Measurements from ENCODE around the gene MARS2.
"Not testable (repeated sequence)": the region's sequence is repeated elsewhere in the genome, so short reads cannot be mapped to it uniquely, and the experiment has no call there.

MARS2 gene

DNA sequence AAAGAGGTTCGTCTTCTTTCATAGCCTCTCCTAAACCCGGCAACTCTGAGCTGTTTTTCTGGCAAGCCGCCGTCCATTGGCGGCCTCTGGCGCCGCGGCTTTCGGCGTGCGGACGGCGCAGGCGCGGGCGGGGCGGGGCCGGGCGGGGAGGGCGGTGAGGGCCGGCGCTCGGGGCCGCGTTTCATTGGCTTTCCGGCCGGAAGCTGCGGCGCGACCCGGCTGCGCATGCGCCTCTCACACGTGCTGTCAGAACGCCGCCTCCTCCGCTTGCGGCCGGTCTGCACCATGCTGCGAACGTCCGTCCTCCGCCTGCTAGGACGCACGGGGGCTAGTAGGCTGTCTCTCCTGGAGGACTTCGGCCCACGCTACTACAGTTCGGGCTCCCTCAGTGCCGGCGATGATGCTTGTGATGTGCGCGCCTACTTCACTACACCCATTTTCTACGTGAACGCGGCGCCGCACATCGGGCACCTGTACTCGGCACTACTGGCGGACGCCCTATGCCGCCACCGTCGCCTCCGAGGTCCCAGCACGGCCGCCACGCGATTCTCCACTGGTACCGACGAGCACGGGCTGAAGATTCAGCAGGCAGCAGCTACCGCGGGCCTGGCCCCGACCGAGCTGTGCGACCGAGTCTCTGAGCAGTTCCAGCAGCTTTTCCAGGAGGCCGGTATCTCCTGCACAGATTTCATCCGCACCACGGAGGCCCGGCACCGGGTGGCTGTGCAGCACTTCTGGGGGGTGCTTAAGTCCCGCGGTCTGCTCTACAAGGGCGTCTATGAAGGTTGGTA, at the start of gene MARS2:
Gene MARS2 (plus strand): TSS at position 249 of the 791 bp plus-strand sequence. CDS start 37 bp downstream, at position 286.
- DNase-seq: peak; percentile 83 to 94

DNA sequence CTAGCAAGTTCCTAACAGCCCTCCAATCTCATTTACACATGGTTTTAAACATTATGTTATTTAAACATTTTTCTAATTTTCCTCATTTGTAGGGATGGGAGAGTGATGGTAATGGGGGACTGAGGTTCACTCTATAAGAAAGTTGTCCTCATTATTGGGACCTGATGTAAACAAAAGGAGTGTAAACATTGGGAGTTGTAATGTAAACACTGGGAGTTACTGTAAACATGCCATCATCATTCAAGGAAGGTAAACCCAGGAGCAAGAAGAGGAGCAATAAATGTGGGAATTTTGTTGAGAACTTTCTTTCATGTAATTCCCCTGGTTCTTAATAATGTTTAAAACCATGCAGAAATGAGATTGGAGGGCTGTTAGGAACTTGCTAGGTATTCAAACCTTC, 47.6 kb upstream of the MARS2 start:
- DNase-seq: no peak

DNA sequence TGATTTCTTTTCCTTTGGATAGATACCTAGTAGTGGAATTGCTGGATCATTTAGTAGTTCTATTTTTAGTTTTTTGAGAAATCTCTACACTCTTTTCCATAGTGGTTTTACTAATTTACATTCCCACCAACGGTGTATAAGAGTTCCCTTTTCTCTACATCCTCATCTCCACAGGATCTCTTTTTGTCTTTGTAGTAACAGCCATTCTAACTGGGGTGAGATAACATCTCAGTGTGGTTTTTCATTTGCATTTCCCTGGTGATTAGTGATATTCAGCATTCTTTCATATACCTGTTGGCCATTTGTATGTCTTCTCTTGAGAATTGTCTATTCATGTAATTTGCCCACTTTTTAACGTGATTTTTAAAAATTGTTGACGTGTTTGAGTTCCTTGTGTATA, 43.5 kb upstream of the MARS2 start:
- no peak for DNase-seq

DNA sequence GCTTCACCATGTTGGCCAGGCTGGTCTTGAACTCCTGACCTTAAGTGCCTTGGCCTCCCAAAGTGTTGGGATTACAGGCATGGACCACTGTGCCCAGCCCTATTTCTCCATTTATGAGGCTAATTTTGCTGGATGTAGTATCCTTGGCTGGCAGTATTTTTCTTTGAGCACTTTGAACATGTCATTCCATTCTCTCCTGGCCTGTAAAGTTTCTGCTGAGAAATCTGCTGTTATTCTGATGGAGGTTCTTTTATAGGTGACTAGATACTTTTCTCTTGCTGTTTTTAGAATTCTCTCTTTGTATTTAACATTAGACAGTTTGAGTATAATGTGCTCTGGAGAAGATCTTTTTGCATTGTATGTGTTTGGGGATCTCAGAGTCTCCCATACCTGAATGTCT, 38.9 kb upstream of the MARS2 start:
- no peak for DNase-seq

DNA sequence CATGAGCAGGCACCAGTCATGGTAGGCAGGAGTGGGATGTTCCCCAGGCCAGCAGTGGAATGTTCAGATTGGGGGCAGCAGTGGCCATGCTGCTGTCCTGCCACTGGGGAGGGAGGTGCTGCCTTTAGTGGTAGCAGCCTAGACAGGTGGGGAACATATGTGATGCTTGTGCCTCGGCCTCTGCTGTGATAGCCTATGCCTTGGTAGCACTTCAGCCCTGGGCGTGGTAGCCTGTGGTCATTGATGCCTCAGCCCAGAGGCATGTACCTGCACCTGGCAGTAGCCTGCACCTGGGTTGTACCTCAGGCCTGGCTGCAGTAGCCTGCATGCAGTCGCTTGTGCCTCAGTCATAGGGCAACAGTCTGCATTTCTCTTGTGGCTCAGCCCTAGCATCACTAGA, 36.9 kb upstream of the MARS2 start:
- no peak for DNase-seq

DNA sequence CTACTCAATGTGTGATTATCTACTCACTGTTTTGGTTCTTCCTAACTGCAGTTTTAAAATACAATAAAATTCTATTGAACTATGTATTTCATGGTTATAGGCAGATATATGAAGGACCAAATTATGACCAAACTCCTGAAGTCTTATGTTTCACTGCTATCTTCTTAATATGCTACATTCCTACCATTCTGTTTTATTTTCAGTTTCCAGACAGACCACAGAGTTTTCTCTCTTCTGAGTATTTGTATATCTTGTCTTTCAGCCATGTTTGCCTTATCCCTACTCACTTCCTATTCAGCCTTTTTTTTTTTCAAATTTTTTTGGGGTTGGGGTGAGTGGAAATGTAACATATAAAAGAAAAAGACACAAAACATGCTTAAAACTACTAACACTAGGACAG, 36.1 kb upstream of the MARS2 start:
- DNase-seq: no peak

DNA sequence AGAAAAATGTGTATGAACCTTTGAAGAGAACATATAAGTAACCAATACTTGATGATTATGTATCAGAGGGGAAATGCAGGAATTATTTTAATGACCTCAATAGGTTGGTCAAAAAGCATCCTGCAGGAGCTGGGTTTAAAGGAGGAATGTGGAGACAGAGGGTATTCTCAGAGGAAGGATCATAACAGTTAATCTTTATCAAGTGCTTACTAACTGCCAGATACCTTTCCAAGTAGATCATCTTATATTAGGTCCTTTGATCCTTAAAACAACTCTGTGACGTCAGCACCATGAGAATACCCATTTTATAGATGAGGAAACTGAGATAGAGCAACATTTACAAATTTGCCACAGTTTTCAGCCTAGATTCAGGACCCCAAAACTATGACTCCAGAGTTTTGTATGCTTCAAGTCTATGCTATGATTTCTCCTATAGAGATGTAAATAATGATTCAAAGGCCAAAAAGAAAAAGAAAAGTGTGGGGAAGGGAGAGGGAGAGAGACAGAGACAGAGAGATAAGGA, 32.7 kb upstream of the MARS2 start:
- DNase-seq: no peak

DNA sequence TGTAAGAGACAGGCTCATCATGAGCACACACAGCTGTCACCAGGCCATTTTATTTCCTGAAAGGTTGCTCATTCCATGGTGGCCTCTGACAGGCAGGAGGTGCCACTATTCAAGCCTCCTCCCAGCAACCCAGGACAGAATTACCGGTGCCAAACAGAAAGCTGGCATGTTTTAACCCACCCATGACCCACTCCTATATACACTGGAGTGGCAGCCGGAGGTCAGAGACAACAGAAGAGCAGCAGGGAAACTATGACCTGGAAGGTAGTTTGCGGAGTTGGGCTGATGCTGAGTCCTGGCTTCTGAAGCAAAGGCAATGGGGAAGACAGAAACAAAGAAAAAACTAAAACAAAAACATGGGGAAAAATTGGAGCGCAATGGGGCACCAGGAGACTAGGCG, 32.1 kb upstream of the MARS2 start:
- no peak for DNase-seq

DNA sequence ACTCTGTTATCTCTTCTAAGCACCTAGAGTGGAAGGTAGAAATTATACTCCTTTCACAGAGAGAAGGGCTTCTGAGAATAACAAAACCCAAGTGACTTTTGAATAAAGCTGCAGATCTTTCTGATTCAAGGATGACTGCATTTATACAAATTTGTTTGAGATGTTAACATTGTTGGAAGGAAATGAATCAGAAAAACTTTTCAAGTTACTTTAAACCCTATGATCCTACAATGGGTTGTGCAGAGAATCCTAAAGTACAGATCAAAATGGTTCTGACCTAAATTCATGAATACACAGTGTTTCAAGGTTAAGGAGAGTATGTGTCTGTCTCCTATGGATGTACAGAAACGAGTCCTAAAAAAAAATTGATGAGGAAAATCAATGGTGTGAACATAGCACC, 31.6 kb upstream of the MARS2 start:
- DNase-seq: no peak

DNA sequence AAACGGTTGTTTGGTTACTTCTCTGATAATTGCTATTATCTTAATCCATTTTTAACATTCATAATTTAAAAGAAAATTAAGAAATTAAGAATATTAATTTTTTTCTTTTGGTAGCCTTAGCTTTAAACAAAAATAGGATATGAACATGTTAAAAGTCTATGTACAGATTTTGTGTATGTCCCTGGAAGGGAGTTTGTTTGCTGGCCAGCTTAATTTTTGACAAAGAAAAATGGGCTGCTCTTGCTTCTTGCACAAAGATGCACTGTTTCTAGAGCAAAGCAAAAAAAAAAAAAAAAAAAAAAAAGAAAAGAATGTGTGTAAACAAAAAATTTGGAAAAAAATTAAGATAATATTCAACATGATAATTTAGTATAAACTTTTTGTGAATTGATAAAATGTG, 31.1 kb upstream of the MARS2 start:
- no peak for DNase-seq

DNA sequence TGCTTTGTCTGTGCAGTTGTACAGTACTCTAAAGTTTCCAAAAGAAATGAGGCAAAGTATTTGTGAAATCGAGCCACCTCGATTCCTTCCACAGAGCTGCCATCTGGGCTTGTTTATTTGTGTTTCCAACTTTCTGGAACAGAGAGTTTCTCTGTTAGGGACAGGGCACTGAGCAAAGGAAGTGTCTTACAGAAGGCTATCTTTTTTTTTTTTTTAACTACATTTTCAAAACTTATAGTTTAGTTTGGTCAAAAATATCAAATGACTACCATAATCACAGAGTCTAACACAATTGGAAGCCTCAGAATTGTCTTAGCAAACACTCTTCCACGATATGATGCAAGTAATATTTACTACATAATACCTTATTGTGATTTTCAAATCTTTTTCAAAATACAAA, 30.6 kb upstream of the MARS2 start:
- no peak for DNase-seq

DNA sequence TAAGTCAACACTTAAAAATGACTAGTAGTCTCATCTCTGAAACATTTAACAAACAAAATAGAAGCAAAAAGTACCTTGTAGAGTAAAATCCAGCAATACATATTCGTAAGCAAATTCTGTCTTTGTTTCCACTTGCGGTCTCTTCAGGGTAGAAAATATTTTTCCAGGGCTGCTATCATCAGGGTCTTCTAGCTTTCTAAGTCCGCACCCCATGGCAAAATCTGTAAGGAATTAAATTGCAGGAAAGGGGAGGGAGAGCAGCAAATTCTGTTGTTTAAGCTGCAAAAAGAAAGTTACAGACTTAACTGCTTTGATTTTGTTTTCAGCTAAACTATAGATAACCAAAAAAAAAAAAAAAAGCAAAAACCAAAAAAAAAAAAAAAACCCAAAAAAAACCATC, 29.9 kb upstream of the MARS2 start, which contains the start of gene RFTN2:
Gene RFTN2 (minus strand): TSS at position 342 of the 400 bp plus-strand sequence. CDS start 129 bp downstream, at position 213.
- DNase-seq: no peak

DNA sequence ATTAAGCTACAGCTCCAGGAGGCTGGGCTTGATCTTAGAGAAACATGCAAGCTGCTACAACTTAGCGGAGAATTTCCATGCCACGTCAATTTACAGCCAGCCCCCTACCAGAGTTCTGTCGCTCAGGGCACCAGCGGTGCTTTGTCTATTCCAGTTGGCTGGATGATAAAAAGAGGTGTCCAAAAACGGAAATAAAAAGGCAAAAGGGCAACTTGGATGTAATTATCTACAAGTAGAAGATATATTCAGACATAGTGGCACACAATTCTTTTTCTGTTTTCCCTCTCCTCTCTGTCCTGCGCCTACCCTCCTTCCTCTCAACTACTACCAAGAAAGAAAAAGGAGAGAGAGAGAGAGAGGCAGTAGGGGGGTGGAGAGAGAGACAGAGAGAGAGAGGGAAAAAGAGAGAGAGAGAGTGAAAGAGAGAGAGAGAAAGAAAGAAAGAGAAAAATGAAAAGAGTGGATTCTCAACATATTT, 29.4 kb upstream of the MARS2 start:
- DNase-seq: no peak

DNA sequence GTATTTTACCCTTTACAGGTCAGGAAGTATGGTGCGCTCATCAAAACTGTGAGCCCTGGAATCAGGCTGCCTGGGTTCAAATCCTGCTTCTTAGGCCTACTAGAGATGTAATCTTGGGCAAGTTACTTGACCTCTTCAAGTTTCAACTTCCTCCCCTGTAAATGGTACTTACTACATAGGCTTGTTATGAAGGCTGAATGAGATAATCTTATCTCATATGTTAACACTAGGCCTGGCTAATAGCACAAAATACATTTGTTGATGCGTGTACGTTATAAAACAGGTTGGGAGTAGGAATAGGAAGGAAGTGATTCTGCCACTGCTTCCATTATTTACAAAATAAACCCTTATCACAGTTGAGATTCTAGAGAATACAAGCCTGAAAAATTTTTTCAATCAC, 28.1 kb upstream of the MARS2 start:
- DNase-seq: no peak

DNA sequence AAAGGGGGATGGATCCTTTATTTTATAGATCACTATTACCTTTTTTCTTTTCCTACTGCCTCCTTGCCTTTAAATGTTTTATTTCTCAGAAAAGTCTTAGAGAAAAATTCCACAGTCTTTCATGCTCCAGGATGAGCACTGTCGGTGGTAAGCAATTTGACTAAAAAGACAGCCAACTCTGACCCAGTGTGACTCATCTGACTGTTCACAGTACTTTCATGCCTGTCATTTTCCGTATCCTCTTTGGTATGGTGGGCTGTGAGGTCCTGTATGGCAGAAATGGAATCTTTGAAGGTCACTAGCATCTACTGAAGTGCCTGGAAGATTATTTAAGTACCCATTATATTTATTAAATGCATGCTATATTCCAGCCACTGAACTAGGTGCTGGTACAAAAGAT, 27.7 kb upstream of the MARS2 start:
- no peak for DNase-seq

DNA sequence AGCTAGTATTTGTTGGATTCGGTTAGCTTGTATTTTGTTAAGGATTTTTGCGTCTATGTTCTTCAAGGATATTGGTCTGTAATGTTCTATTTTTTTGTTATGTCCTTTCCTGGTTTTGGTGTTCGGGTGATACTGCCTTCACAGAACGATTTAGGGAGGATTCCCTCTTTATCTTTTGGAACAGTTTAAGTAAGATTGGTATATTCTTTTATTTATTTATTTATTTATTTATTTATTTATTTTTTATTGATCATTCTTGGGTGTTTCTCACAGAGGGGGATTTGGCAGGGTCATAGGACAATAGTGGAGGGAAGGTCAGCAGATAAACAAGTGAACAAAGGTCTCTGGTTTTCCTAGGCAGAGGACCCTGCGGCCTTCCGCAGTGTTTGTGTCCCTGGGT, 10.0 kb upstream of the MARS2 start:
- DNase-seq: not testable (repeated sequence)

DNA sequence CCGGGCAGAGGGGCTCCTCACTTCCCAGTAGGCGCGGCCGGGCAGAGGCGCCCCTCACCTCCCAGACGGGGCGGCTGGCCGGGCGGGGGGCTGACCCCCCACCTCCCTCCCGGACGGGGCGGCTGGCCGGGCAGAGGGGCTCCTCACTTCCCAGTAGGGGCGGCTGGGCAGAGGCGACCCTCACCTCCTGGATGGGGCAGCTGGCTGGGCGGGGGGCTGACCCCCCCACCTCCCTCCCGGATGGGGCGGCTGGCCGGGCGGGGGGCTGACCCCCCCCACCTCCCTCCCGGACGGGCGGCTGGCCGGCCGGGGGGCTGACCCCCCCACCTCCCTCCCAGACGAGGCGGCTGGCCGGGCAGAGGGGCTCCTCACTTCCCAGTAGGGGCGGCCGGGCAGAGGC, 9.2 kb upstream of the MARS2 start:
- not testable (repeated sequence) for DNase-seq

DNA sequence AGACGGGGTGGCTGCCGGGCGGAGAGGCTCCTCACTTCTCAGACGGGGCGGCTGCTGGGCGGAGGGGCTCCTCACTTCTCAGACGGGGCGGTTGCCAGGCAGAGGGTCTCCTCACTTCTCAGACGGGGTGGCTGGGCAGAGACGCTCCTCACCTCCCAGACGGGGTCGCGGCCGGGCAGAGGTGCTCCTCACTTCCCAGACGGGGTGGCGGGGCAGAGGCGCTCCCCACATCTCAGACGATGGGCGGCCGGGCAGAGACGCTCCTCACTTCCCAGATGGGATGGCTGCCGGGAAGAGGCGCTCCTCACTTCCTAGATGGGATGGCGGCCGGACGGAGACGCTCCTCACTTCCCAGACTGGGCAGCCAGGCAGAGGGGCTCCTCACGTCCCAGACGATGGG, 8.6 kb upstream of the MARS2 start:
- DNase-seq: not testable (repeated sequence)

DNA sequence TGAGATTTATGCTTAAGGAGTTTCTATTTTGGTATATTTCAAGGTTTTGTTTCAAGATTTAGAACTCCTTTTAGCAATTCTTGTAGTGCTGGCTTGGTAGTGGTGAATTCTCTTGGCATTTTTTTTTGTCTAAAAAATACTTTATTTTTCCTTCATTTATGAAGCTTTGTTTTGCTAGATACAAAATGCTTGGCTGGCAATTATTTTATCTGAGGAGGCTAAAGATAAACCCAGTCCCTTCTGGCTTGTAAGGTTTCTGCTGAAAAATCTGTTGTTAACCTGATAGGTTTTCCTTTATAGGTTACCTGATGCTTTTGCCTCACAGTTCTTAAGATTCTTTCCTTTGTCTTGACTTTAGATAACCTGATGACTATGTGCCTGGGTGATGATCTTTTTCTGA, 5.4 kb upstream of the MARS2 start:
- not testable (repeated sequence) for DNase-seq

DNA sequence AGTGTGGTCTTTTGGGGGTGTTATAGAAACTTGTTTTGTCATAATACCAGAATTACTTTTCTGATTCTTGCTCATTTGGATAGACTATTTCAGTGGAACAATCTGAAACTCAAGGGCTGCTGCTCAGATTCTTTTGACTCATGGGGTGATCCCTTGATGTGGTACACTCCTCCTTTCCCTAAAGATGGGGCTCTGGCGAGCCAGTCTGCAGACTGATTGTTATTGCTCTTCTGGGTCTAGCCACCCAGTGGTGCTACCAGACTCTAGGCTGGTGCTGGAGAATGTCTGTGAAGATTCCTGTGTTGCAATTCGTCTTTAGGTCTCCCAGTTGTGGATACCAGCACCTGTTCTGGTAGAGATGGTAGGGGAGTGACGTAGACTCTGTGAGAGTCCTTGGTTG, 4.2 kb upstream of the MARS2 start:
- DNase-seq: no peak

DNA sequence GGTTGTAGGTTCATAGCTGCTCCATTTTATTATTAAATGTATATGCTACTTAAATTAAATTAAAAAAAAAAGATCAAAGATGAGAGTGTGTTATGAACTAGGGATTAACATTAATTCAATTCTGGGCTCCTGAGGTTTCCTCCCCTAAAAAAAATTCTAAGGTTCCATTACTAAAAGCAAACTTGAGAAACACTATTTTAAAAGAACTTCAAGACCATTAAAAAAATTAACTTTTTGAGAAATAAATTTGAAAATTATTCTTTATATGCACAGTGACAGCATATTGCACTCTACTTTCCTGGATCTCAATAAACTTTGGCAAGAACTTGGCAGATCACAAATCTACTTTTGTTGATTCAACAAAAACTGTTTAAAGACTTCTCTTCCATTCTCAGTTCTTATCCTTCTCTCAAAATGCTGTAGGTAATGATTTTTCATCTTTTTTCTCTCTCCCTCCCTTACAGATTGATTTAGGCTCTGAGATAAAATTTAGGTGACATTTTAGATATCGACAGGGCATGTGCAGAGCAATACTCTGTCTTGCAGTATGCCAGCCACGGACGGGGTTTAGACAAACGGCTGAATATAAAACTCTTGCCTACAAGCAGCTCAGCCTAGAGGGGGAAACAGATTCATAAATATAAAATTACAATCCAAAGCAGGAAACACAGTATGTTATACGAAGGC, 592 bp upstream of the MARS2 start:
- no peak for DNase-seq

DNA sequence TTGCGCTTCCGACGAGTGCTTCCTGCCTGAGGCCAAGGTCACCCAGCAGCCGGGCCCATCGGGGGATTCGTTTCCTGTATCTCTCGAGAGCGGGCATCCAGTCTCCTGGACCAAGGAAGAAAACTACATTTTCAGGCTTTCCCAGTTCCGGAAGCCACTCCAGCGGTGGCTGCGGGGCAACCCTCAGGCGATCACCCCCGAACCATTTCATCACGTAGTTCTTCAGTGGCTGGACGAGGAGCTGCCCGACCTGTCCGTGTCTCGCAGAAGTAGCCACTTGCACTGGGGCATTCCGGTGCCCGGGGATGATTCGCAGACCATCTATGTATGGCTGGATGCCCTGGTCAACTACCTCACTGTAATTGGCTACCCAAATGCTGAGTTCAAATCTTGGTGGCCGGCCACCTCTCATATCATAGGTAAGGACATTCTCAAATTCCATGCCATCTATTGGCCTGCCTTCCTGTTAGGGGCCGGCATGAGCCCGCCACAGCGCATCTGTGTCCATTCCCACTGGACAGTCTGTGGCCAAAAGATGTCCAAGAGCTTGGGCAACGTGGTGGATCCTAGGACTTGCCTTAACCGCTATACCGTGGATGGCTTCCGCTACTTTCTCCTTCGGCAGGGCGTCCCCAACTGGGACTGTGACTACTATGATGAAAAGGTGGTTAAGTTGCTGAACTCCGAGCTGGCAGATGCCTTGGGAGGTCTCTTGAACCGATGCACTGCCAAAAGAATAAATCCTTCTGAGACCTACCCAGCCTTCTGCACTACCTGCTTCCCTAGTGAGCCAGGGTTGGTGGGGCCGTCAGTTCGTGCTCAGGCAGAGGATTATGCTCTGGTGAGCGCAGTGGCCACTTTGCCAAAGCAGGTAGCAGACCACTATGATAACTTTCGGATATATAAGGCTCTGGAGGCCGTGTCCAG, 1.0 kb downstream of the MARS2 start:
- DNase-seq: peak in 1 of 2 experiments; percentile 11

DNA sequence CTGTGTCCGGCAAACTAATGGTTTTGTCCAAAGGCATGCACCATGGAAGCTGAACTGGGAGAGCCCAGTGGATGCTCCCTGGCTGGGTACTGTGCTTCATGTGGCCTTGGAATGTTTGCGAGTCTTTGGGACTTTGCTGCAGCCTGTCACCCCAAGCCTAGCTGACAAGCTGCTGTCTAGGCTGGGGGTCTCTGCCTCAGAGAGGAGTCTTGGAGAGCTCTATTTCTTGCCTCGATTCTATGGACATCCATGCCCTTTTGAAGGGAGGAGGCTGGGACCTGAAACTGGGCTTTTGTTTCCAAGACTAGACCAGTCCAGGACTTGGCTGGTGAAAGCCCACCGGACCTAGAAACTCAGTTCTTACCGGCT, 1.7 kb downstream of the MARS2 start:
- DNase-seq: no peak

Data from NCI-H446 (cell line).